ENCODE results near the gene ANLN.
A peak's percentile ranks its signal among the peaks of the same experiment; 100 is the strongest.
"Not testable (repeated sequence)": the region's sequence is repeated elsewhere in the genome, so short reads cannot be mapped to it uniquely, and the experiment has no call there.

The ANLN gene

GRCh38 chr7:36379831-36380504, 9.7 kb upstream of the ANLN start:
- no peak for DNase-seq

DNA sequence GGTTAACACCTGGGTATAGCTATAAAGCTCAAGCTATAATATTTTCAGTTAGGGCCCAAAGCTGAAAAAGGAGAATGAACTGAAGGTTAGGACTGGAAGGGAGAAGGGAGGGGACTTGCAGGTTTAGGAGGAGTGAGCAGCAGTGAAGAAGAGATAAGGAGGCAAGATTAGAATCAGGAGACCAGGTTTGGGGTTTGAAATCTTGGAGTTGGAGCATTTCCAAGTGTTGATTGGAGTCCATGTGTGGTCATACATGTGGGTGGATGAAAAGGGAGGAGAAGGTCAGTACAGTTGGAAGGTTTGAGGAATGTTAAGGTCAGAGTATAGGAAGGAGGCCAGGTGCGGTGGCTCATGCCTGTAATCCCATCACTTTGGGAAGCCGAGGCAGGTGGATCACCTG, 8.6 kb upstream of the ANLN start:
- DNase-seq = no peak

GRCh38 chr7:36383284-36383683, 6.4 kb upstream of the ANLN start:
- not testable (repeated sequence) for DNase-seq

DNA sequence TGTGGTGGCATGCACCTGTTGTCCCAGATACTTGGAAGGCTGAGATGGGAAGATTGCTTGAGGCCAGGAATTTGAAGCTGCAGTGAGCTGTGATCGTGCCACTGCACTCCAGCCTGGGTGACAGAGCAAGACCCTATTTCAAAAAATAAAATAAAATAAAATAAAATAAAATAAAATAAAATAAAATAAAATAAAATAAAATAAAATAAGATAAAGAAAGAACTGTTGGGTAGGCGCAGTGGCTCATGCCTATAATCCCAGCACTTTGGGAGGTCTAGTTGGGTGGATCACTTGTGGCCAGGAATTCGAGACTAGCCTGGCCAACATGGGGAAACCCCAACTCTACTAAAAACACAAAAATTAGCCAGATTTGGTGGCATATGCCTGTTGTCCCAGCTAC, 4.0 kb upstream of the ANLN start:
- DNase-seq = not testable (repeated sequence)

- no peak for DNase-seq
Measured at GRCh38 chr7:36387435-36388231, 2.0 kb upstream of the ANLN start.

- DNase-seq = no peak
Measured at GRCh38 chr7:36388423-36388822, 1.2 kb upstream of the ANLN start.

DNA sequence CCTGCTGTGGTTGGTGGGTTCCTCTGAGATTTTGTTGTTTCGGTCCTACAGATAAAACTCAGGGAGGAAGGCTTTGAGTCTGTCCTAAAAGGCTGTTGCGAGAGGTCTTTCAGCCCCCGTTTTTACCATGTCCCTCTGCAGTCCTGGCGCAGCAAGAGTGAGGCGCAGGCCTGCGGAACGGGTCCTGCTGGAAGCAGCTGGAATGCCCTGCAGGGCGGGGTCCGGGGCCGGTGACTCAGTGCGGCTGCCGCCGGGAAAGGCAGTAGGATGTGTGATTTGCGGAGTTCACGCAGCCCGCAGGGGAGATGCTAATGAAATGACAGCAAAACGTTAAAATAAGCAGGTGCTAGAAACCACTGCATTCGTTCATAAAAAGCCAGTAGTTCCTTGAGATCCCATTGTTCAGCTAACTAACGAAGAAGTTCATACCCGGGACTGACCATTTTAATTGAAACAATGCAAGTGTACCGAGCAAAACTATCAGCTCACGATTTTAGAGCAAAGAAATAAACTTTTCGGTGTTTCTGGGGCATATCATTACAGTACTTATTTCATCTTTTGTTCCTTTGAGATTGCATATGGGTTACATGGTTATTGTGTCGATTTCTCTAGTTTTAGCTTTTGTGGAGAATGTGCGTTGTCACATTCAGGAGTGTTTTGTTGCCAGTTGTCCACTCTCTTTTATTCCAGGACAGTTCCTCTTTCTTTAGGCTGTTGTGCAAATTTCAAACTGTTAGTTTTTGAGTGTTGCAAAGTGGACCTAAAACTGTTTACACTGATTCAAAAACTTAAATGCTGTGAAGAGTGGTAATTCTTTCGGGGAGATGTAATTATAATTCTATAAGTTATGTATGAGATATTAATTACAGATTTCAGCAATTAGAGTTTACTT, 783 bp downstream of the ANLN start:
- peak; percentile 30 to 33 for DNase-seq

DNA sequence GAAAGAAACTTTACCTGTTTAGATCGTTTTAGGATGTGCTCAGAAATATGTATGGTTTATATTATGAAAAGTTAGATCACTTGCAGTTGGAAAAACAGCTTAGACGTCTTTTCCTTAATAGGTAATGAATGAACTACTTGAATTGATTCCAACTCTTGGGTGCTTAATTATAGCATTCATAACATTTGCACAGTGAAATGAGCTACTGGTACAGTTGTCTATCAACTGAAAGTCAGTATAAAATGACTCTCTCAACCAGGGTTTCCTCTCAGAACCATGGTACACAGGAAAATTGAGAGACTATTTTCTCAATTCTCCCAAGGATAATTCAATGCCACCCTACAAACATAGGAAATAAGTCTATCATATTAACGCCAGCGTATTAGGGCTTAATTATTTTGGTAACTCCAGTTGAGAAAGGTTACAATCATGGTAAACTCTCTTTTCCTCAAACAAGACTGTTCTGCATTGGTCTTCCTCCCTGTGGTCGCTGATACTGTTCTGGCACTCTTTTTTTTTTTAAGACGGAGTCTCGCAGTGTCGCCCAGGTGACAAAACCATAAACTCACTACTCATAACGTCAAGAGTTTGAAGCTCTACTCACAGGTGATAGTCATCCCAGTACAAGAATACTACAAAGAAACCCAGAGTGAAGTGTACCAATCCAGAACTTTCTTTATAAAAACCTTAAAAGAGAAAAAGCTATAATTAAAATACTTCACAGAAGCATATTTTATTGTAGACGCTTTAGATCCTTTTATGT, 2.0 kb downstream of the ANLN start:
- DNase-seq = peak in 1 of 2 donors; percentile 37

- DNase-seq = no peak
Measured at GRCh38 chr7:36393826-36394225, 4.2 kb downstream of the ANLN start.

- DNase-seq = no peak
Measured at GRCh38 chr7:36395171-36395894, 5.7 kb downstream of the ANLN start.

GRCh38 chr7:36396150-36396549, 6.5 kb downstream of the ANLN start:
- DNase-seq = no peak

- no peak for DNase-seq
Measured at GRCh38 chr7:36400036-36400435, 10.4 kb downstream of the ANLN start.

DNA sequence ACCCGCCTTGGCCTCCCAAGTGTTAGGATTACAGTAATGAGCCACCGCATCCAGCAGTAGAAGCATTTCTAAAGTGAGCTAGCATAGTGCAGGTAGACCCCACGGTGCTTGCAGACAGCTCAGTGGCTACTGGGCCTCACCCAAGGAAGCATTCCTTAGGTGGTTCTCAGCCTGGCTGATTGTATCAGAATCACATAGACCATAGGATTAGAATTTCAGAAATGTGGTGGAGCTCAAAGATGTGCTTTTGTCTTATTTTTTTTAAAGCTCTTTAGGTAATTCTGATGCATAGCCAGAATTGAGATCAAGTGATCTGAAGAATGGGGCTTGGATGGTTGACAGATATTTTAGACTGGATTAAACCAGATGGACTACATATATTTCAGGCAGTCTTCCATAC, 10.9 kb downstream of the ANLN start:
- DNase-seq = no peak

DNA sequence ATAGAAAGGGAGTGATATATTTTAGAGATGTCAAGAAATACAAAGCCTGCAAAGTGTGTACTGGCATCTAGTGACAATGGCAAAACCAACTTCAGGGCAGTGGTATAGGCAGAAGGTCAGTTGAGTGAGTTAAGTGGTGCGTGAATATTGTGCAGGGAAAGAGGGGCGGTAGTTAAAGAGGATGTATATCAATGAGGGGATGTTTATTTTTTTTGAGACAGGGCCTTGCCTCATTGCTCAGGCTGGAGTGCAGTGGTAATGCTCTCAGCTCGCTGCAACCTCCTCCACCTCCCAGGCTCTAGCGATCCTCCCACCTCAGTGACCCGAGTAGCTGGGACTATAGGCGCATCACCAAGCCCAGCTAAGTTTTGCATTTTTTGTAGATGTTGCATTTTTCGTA, 13.8 kb downstream of the ANLN start:
- no peak for DNase-seq

DNA sequence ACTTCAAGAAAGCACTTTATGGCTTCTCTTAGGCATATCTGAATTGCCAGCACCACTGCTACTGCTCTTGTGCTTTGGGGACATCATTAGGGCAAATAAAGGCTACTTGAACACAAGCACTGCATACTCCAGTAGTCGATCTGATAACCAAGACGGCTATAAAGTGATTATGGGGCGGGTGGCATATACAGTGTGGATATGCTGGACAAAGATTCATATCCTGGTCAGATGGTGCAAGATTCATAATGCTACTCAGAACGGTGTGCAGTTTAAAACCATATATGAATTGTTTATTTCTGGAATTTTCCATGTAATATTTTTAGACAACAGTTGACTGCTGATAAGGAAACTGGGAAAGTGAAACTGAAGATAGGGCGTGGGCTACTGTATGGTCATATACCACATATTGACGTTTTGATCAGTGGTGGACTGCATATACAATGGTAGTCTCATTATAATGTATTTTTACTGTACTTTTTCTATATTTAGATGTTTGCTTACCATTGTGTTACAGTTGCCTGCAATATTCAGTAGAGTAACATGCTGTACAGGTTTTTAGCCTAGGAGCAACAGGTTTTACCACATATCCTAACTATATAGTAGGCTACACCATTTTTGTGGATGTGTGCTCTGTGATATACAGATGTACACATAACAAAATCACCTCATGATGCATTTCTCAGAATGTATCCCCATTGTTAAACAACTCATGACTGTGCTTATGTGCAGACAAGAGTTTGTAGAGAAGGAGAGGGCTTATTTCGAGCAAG, 15.2 kb downstream of the ANLN start:
- no peak for DNase-seq

GRCh38 chr7:36405409-36405803, 15.7 kb downstream of the ANLN start:
- DNase-seq = no peak

DNA sequence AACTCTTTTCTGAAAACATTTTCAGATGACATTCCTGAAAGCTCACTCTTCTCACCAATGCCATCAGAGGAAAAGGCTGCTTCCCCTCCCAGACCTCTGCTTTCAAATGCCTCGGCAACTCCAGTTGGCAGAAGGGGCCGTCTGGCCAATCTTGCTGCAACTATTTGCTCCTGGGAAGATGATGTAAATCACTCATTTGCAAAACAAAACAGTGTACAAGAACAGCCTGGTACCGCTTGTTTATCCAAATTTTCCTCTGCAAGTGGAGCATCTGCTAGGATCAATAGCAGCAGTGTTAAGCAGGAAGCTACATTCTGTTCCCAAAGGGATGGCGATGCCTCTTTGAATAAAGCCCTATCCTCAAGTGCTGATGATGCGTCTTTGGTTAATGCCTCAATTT, 16.5 kb downstream of the ANLN start:
- no peak for DNase-seq

- no peak for DNase-seq
Measured at GRCh38 chr7:36407636-36408550, 18.2 kb downstream of the ANLN start.

DNA sequence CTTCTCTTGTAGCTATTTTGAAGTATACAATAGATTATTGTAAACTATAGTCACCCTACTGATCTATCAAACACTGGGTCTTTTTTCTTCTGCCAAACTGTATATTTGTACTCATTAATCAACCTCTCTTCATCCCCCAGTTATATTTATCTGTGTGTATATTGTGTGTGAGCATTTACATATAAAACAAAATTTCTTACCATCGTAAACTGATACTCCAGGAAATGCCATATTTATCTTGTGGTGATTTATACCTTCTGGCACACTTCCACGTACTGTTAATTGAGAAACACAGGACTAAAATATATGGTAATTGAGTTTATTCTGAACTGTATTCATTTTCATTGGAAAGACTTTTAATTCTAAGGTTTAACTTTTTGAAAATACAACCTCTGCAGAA, 18.9 kb downstream of the ANLN start:
- DNase-seq = no peak

DNA sequence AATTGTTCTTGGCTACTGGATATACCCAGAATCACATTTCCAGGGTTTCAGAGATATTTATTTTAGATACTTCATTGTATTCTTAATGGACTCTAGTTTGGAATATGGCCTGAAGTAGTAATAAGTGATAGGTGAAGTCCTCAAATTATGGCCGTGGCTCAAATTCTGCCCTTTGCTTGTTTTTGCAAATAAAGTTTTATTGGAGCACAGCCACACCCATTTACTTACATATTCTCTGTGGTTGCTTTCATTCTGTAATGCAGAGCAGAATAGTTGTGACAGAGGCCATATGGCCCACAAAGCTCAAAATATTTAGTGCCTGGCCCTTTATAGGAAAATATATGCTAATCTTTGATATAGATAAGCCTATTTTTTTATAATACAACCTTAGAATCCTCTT, 19.5 kb downstream of the ANLN start:
- no peak for DNase-seq

Data from CD4-positive, alpha-beta T cell treated with Interleukin-4 for 1 hour (primary cell).